Lung microvascular endothelial cell (primary cell): ENCODE results near the gene HERC4. TPM values are rescaled to one million over a fixed set of nuclear protein-coding genes. Genes with fewer than 3 reads are reported as not detected.
"Not testable (repeated sequence)": the region's sequence is repeated elsewhere in the genome, so short reads cannot be mapped to it uniquely, and the experiment has no call there.

Experiments
- DNase-seq, 2 donors: peaks; one replicate each; pipeline versions ENCODE4 v3.0.0 to v3.0.0-alpha.2; 2010; ENCODE audit warnings: low read depth in 2 of 2
- total RNA-seq: library from RNA; depleted of rRNA; stranded (reverse); fragments of >200 nt; gene quantifications from 2 replicates; pipeline ENCODE4 v1.2.1, GENCODE V29; 2014

HERC4 gene
- total RNA-seq, 1 donor from 2014 or later, result 35.1 TPM

DNA sequence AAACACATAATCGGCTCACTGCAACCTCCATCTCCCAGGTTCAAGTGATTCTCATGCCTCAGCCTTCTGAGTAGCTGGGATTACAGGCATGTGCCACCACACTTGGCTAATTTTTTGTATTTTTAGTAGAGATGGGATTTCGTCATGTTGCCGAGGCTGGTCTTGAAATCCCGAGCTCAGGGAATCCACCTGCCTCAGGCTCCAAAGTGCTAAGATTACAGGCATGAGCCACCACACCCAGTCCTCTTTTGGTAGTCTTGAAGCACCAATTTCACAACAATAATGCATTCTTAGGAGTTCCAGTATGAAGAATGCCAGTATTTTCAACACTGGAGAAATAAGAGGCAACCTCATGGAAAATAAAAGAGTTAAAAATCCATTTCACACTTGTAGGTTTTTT is 109.0 kb downstream of the HERC4 start:
- DNase-seq, result not testable (repeated sequence)

DNA sequence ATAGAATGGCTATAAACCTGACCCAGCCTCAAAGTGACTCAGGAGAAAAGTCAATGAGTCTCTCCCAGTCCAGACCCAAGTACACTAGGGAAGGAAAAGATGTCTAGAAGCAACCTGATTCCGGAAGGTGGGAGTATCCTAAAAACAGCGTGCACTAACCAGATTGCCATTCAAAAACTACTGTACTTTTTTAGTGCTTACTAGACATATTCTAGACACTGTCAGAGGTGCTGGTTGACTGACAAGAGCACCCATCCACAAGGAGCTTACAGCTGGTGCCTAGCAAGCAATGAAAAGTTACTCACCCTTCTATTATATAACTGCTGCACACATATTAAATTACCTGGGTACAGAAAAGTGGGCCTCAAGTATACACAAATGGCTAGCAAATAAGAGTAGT is 109.6 kb downstream of the HERC4 start:
- DNase-seq, result no peak

GRCh38 chr10:67959839-67960476 is 115.1 kb downstream of the HERC4 start:
- DNase-seq, result no peak

DNA sequence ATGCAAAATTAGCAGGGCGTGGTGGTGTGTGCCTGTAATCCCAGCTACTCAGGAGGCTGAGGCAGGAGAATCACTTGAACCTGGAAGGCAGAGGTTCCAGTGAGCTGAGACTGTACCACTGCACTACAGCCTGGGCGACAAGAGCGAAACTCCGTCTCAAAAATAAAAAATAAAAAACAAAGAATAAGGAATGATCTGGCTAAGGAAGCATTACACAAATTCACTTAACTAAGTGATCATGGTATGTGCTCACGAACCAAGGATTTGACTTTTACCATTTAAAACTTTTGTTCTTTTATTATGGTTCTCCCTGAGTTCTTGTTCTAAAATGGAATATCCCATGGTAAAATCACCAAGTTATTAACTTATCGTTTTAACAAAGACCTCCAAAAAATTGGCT is 119.5 kb downstream of the HERC4 start:
- no peak for DNase-seq

GRCh38 chr10:67943917-67944316 is 131.2 kb downstream of the HERC4 start:
- no peak for DNase-seq

DNA sequence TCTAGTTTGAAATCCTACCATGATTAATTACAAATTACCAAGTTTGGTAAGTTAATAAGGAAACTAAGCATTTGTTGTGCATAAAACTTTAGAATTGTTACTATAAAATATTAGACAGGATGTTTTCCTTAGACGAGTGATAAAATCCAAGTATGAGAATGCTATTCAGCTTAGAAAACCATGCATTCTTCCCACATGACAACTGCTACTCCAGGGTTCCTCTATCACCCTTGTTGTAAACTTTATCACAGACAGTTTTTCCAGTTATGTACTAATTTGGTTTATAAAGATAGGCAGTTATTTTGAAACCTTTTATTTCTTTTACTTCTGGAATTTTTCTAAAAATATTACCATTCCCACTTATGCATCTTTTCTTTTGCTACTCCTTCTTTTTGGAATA is 138.7 kb downstream of the HERC4 start:
- no peak for DNase-seq

DNA sequence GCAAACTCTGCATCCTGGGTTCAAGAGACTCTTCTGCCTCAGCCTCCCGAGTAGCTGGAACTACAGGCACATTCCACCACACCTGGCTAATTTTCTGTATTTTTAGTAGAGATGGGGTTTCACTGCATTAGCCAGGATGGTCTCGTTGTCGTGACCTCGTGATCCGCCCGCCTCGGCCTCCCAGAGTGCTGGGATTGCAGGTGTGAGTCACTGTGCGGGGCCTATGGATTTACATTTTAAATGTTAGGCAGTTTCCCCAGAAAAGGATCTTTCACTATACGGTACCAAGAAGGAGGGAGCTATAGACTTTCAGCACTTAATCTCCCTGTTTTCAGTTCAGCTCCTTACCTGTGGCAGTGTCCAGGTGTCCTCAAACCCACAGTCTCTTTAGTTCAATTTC is 139.9 kb downstream of the HERC4 start:
- no peak for DNase-seq

GRCh38 chr10:67934336-67934735 is 140.7 kb downstream of the HERC4 start:
- DNase-seq, result no peak

DNA sequence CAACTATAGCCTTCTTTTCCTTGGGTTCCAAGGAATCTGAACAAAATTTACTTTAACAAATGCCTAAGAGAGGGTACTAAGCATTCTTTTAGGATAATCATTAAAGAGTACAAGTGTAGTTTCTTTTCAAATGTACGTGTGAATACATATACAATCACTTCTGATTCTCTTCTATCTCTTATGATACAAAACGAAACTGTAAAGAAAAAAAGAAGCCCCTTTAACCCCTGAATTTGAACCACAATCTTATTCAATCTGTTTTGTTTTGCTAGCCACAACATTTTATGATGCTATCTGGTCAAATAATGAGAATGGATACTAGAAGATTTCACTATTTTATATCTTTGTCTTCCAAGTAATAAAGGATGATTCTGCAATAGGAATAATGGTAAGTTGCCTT is 141.9 kb downstream of the HERC4 start:
- no peak for DNase-seq

DNA sequence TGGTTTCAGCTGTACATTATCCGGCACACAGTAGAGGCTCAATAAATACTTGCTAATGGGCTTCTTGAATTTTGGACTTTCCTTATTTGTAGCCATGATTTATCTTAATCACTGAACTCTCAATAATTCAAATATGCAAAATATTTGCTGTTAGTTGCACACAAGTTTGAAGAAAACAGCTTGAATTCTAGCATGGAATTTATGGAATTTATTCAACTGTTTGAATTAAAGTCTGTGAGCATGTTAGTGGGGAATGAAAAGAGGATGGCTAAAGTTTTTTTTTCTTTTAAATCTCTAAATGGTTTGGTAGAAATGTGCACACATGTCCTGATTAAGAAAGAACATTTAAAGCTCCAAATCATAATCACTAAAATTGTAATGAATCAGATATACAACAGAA is 148.1 kb downstream of the HERC4 start:
- no peak for DNase-seq

DNA sequence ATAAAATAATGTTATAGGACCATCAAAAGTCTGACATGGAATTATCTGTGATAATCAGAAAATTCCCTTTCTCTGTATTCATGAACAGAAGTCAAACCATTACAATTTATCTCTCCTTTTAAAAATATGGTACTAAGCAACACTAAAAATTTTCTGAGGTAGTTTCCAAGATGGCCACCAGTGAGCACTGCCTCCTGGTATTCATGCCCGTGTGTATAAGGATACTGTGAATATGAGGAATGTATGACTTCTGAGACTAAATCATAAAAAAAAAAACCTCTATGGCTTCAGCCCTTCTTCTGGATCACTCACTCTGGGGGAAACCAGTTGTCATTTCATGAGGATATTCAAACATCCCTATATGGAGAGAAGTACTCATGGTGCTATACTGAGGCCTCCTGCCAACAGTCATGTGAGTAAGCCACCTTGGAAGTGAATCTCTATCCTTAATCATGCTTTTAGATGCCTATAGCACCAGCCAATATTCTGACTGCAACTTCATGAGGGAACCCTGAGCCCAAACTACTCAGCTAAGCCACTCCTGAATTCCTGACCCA is 149.6 kb downstream of the HERC4 start:
- DNase-seq, result no peak

- DNase-seq, result no peak
Observed at GRCh38 chr10:67924136-67924535, 150.9 kb downstream of the HERC4 start.

DNA sequence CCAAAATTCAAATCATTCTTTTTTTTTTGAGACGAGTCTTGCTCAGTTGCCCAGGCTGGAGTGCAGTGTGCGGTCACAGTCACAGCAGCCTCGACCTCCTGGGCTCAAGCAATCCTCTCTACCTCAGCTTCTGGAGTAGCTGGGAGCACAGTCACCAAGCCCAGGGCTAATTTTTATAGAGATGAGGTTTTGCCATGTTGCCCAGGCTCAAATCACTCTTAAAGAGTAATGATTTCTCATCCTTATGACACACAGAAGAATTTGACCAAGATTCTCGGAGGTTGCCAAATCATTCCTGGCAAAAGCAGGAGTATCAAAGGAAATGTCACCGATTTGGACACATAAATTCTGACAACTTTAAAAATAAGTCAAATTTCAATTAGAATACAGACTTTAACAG is 151.5 kb downstream of the HERC4 start:
- DNase-seq, result no peak

DNA sequence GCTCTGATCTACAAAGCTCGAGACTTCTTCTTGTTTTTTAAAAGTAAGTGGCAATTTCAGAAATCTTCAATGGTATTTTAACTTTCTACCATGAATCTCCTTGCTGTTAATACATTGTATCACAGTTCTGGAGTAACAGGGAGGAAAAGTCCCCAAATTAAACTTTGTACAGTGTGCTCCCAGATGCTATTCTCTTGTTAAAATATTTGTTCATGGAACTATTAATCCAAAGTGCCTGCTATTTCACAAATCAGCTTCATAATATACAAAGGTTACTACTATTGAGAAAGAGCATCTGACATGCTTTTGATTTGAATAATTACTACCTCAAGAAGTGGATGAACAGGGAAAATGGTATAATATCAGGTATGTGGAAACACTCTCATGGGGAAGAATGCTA is 154.0 kb downstream of the HERC4 start:
- DNase-seq, result no peak

- DNase-seq, result no peak
Observed at GRCh38 chr10:67917679-67918078, 157.4 kb downstream of the HERC4 start.

GRCh38 chr10:67917169-67917568 is 157.9 kb downstream of the HERC4 start:
- no peak for DNase-seq

DNA sequence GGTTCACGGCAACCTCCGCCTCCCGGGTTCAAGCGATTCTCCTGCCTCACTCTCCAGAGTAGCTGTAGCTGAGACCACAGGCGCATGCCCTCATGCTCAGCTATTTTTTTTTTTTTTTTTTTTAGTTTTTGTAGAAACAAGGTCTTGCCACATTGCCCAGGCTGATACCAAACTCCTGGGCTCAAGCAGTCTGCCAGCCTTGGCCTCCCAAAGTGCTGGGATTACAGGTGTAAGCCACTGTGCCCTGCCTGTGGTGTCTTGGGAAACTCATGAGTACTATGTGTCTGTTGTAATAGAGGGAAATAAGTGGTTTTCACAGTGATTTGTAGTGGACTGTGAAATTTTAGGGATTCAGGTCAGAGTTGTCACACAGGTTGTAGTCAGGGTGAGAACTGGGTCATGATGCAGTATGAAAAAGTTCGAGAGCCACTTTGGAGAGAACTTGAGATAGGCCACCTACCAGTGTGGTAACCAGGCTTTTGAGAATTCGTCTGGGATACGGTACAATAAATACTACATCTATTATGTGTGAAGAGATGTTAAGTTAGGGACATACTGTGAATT is 160.2 kb downstream of the HERC4 start:
- DNase-seq, result no peak

DNA sequence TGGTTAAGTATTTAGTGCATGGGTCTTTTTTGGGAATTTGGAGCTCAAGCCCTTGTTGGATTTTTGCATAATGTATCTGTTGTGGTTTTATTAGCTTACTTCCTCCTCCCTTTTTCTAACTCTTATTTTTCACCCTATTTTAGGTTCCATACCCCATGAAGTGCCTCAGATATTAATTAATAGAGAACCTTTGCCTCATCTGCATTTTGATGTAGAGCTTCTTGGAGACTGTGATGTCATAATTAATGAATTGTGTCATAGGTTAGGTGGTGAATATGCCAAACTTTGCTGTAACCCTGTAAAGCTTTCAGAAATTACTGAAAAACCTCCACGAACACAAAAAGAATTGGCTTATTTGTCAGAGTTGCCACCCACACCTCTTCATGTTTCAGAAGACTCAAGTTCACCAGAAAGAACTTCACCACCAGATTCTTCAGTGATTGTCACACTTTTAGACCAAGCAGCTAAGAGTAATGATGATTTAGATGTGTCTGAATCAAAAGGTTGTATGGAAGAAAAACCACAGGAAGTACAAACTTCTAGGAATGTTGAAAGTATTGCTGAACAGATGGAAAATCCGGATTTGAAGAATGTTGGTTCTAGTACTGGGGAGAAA is 162.6 kb downstream of the HERC4 start:
- DNase-seq, result peak in 1 of 2 donors; percentile 5

- no peak for DNase-seq
Observed at GRCh38 chr10:67903581-67903980, 171.5 kb downstream of the HERC4 start.

DNA sequence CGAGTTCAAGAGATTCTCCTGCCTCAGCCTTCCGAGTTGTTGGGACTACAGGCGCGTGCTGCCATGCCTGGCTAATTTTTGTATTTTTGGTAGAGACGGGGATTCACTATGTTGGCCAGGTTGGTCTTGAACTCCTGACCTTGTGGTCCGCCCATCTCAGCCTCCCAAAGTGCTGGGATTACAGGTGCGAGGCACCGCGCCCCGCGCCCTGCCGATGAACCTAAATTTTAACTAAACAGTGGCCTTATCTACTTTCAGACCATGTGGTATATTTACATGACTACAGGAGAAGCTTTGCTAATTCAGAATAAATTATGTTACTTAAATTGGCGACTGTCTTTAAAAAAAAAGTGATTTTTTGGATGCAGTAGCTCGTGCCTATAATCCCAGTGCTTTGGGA is 181.4 kb downstream of the HERC4 start:
- no peak for DNase-seq

- peak; percentile 61 to 82 for DNase-seq
Observed at GRCh38 chr10:67884842-67885670, 190.0 kb downstream of the HERC4 start.

- DNase-seq, result peak; percentile 96 to 97
Observed at GRCh38 chr10:67884313-67884841, 190.7 kb downstream of the HERC4 start, which contains the start of gene SIRT1. SIRT1 (plus strand) TSS chr10:67884656; CDS start chr10:67884722, 66 bp downstream.
